IMR-90 (cell line): ENCODE measurements around the gene PPP1R12B.

Experiments used
- CEBPB ChIP-seq: IDR thresholded peaks from 2 replicates; pipeline ENCODE4 v1.6.1; 2012; ENCODE audit warnings: low read depth, low read length, improper control_type of control experiment
- CTCF ChIP-seq: conservative IDR thresholded peaks from 2 replicates; pipeline ENCODE4 v1.5.1; 2012; ENCODE audit warnings: mild to moderate bottlenecking, low read depth, low read length, improper control_type of control experiment
- ELK1 ChIP-seq: fragments of 150-350 bp; IDR thresholded peaks from 2 replicates; pipeline ENCODE4 v1.6.1; 2016; ENCODE audit warnings: low read depth, mild to moderate bottlenecking, low read length, moderate library complexity, borderline replicate concordance
- MXI1 ChIP-seq: IDR thresholded peaks from 2 replicates; pipeline ENCODE4 v1.6.1; 2012; ENCODE audit warnings: low read depth, mild to moderate bottlenecking, low read length, moderate library complexity, borderline replicate concordance
- POLR2A ChIP-seq: IDR thresholded peaks from 2 replicates; pipeline ENCODE4 v1.6.1; 2012; ENCODE audit warnings: mild to moderate bottlenecking, low read depth, low read length
- RAD21 ChIP-seq: IDR thresholded peaks from 2 replicates; pipeline ENCODE4 v1.6.1; 2012; ENCODE audit warnings: low read length, improper control_type of control experiment
- RFX5 ChIP-seq: IDR thresholded peaks from 2 replicates; pipeline ENCODE4 v1.8.0; 2012; ENCODE audit warnings: low read depth, mild to moderate bottlenecking, low read length, moderate library complexity
- SMC3 ChIP-seq: fragments of 150-350 bp; IDR thresholded peaks from 2 replicates; pipeline ENCODE4 v1.6.1; 2016; ENCODE audit warnings: low read depth, mild to moderate bottlenecking, antibody characterized with exemption, low read length, moderate library complexity

- TF ChIP-seq RAD21 (no peak), CTCF (no peak), SMC3 (no peak), POLR2A (no peak), ELK1 (no peak), RFX5 (no peak), MXI1 (no peak), CEBPB (no peak)
Measured at GRCh38 chr1:202516434-202516877, 168.0 kb downstream of the PPP1R12B start.
